Prostate gland (tissue), 2 donors: ENCODE data around the gene LDAH. TPM values are rescaled to one million over a fixed set of nuclear protein-coding genes. Genes with fewer than 3 reads are reported as not detected.

Experiments
- DNase-seq: peaks from one replicate; pipeline ENCODE4 v3.0.0-alpha.2; 2019; ENCODE audit warnings: low spot score
- H3K27ac ChIP-seq, 2 donors: fragments of 200-600 bp; sonication (generic); 2 replicates each; pipeline ENCODE4 v1.5.1; 2017 to 2019
- H3K27me3 ChIP-seq: fragments of 200-600 bp; sonication (generic); replicated peaks from 2 replicates; pipeline ENCODE4 v1.5.1; 2019; ENCODE audit not compliant: insufficient read depth
- H3K36me3 ChIP-seq, 2 donors: fragments of 200-600 bp; sonication (generic); 1 replicate in 1 of 2; 2 replicates in 1 of 2; pipeline versions ENCODE4 v1.5.1 to v1.8.1; 2017 to 2019
- H3K4me1 ChIP-seq: fragments of 200-600 bp; sonication (generic); replicated peaks from 2 replicates; pipeline ENCODE4 v1.5.1; 2019
- H3K4me3 ChIP-seq, 2 donors: fragments of 200-600 bp; sonication (generic); 2 replicates each; pipeline ENCODE4 v1.5.1; 2017 to 2019
- H3K9me3 ChIP-seq: fragments of 200-600 bp; sonication (generic); 2 replicates; pipeline ENCODE4 v1.5.1; 2017
- CTCF ChIP-seq, 4 experiments: fragments of 200-600 bp in 2 of 4; fragments of 450-650 bp in 2 of 4; sonication (generic) in 2 of 4; IDR thresholded peaks; 1 replicate in 3 of 4; 2 replicates in 1 of 4; pipeline ENCODE4 v1.5.1; 2016 to 2019; ENCODE audit warnings: antibody characterized with exemption in 4 of 4, mild to moderate bottlenecking in 2 of 4, moderate library complexity in 2 of 4
- POLR2A ChIP-seq: fragments of 450-650 bp; IDR thresholded peaks from one replicate; pipeline ENCODE4 v1.6.1; 2016; ENCODE audit warnings: antibody characterized with exemption, mild to moderate bottlenecking
- POLR2AphosphoS5 ChIP-seq: sonication (generic); formaldehyde crosslinking; IDR thresholded peaks from one replicate; pipeline ENCODE4 v1.6.1; 2017; ENCODE audit warnings: antibody characterized with exemption
- WGBS: methylation state at CpG from one replicate; pipeline ENCODE4 v1.1.5; 2018; 5-methylcytosine and 5-hydroxymethylcytosine counted together
- intact Hi-C: fragments of 100-400 bp; cut with DNase I; formaldehyde crosslinking; loops from one replicate; pipeline ENCODE4 v1.14.2; 2022
- total RNA-seq, 2 donors: library from RNA; depleted of rRNA; stranded (reverse); fragments of >200 nt; gene quantifications; one replicate each; pipeline ENCODE4 v1.1.0, GENCODE V29; 2016

Gene LDAH
- total RNA-seq, 2 donors from 2014 or later = 6.6 to 17.3 TPM

GRCh38 chr2:20652141-20652540 lies 170.8 kb downstream of the LDAH start:
- intact Hi-C loops = no loop called here
- H3K27ac ChIP-seq = peak overlapping the region in 1 of 2 donors; percentile 90
- 90% methylated on average over 7 of the region's 7 CpGs for WGBS

GRCh38 chr2:20651731-20652099 lies 171.2 kb downstream of the LDAH start:
- no peak for TF ChIP-seq CTCF (IDR thresholded peaks at IDR 0.05)
- no peak for TF ChIP-seq POLR2AphosphoS5
- no peak for TF ChIP-seq POLR2A
- Histone ChIP-seq H3K27me3 (no peaks in the 10 kb centered on the region), H3K4me3 (peak overlapping the region; percentile 94 to 96), H3K27ac (peak overlapping the region; percentile 90 to 97), H3K4me1 (peaks cover 8% of the 10 kb centered on the region), H3K9me3 (no peaks in the 10 kb centered on the region), H3K36me3 (no peaks in the 10 kb centered on the region)
- DNase-seq = no peak
- intact Hi-C loops = no loop called here
- WGBS = 64% methylated on average over 7 of the region's 7 CpGs

More at GRCh38 chr2:20652141-20652540, 170.8 kb downstream of the LDAH start:
- no peaks in the 10 kb centered on the region for H3K27me3 ChIP-seq
- H3K4me3 ChIP-seq = no peak overlapping the region
- H3K36me3 ChIP-seq = no peaks in the 10 kb centered on the region
- DNase-seq = no peak
- H3K9me3 ChIP-seq = no peaks in the 10 kb centered on the region
- H3K4me1 ChIP-seq = peaks cover 8% of the 10 kb centered on the region
- TF ChIP-seq POLR2AphosphoS5 = no peak
- no peak for TF ChIP-seq CTCF (IDR thresholded peaks at IDR 0.05)
- TF ChIP-seq POLR2A = no peak

- peak within 1 kb of the TSS; percentile 90 to 97 for H3K27ac ChIP-seq
- WGBS = under 1% methylated on average over 60 of the region's 72 CpGs
- no peaks in the 10 kb centered on the region for H3K36me3 ChIP-seq
- TF ChIP-seq POLR2AphosphoS5 = peak; percentile 36
- TF ChIP-seq CTCF (IDR thresholded peaks at IDR 0.05) = peak; percentile 90 to 100 (median 99)
- TF ChIP-seq POLR2A = peak; percentile 92
- no peaks in the 10 kb centered on the region for H3K27me3 ChIP-seq
- peaks cover 8% of the 10 kb centered on the region for H3K4me1 ChIP-seq
- peak; percentile 83 for DNase-seq
- H3K4me3 ChIP-seq = peak within 1 kb of the TSS; percentile 94 to 96
- H3K9me3 ChIP-seq = no peaks in the 10 kb centered on the region
- intact Hi-C loops = no loop called here
Observed at GRCh38 chr2:20650877-20651730, 171.8 kb downstream of the LDAH start, which contains the start of gene HS1BP3. HS1BP3 (minus strand) TSS chr2:20651098; CDS start chr2:20651063, 35 bp downstream.

GRCh38 chr2:20650393-20650876 lies 172.5 kb downstream of the LDAH start:
- peak overlapping the region; percentile 90 to 97 for H3K27ac ChIP-seq
- no peaks in the 10 kb centered on the region for H3K36me3 ChIP-seq
- no peak for DNase-seq
- no peaks in the 10 kb centered on the region for H3K9me3 ChIP-seq
- H3K4me1 ChIP-seq = peaks cover 8% of the 10 kb centered on the region
- peak overlapping the region; percentile 94 to 96 for H3K4me3 ChIP-seq
- TF ChIP-seq POLR2A (no peak), POLR2AphosphoS5 (no peak), CTCF (IDR thresholded peaks at IDR 0.05) (no peak)
- 8% methylated on average over 19 of the region's 19 CpGs for WGBS
- intact Hi-C loops = no loop called here
- H3K27me3 ChIP-seq = no peaks in the 10 kb centered on the region
